ENCODE results near the gene AMOT.

The AMOT gene

GRCh38 chrX:112738347-112739033, 102.1 kb downstream of the AMOT start:
- DNase-seq (ENCODE audit: low spot score) = no peak

GRCh38 chrX:112736310-112736709, 104.3 kb downstream of the AMOT start:
- DNase-seq (ENCODE audit: low spot score) = no peak

- no peak for DNase-seq (ENCODE audit: low spot score)
Measured at GRCh38 chrX:112735147-112735546, 105.5 kb downstream of the AMOT start.

GRCh38 chrX:112734290-112734689, 106.3 kb downstream of the AMOT start:
- DNase-seq (ENCODE audit: low spot score) = peak; percentile 17

GRCh38 chrX:112731793-112732192, 108.8 kb downstream of the AMOT start:
- no peak for DNase-seq (ENCODE audit: low spot score)
